ENCODE data around the gene PRSS21. TPM values are rescaled to one million over a fixed set of nuclear protein-coding genes. Genes with fewer than 3 reads are reported as not detected.
A peak's percentile ranks its signal among the peaks of the same experiment; 100 is the strongest.

Gene PRSS21
- polyA plus RNA-seq, 4 donors, result not detected

DNA sequence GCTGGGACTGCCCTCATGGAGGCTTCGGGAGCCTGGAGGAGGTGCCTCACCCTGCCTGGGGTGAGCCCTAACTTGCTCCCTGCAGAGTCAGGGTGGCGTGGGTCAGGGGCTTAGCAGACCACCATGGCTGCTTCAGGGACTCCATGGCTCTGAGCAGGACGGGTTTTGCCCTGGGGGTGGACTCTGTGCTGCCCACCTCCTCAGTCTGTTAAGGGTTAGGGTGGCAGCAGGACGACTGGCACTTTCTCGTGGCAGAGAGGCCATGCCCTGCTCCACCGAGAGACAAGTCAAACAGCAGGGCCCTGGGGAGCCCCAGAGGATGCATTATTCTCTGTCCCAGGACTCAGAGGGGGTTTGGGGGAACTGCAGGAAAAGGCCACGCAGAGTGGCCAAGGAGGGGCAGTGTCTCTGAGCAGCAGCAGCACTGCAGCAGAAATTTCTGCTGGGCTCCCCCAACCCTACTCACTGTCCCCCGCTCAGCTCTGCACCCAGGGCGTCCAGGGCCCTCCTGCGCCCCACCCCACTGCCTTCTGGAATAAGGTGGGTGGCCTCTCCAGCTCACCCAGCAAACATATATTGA lies 42.7 kb downstream of the PRSS21 start:
- DNase-seq (ENCODE audit: low read depth in 4 of 4, low spot score in 2 of 4), result no peak

- DNase-seq (ENCODE audit: low read depth in 4 of 4, low spot score in 2 of 4), result no peak
Measured at GRCh38 chr16:2860826-2861567, 44.0 kb downstream of the PRSS21 start.

DNA sequence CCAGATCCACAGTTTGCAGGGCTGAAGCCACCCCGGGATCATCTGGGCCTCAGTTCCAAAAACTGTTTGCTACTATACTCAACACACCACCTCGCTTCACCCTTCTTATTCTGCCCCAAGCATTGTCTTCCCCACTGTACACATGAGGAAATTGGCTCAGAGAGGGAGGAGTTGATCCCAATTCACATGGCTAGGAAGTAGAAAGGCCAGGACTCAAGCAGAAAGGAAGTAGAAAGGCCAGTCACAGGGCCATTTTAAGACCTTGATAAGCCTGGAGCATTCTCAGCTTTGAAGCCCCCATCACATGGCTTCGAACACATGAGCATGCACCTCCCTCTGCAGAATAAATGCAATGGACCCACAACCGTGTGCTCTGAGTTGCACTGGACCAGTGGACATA lies 48.6 kb downstream of the PRSS21 start:
- DNase-seq (ENCODE audit: low read depth in 4 of 4, low spot score in 2 of 4), result no peak

- no peak for DNase-seq (ENCODE audit: low read depth in 4 of 4, low spot score in 2 of 4)
Measured at GRCh38 chr16:2866431-2866830, 49.4 kb downstream of the PRSS21 start.

GRCh38 chr16:2867661-2867986 lies 50.6 kb downstream of the PRSS21 start:
- DNase-seq (ENCODE audit: low read depth in 4 of 4, low spot score in 2 of 4), result no peak

- DNase-seq (ENCODE audit: low read depth in 4 of 4, low spot score in 2 of 4), result peak; percentile 77 to 85 (median 82)
Measured at GRCh38 chr16:2867987-2868789, 51.2 kb downstream of the PRSS21 start.

Other genes with a start within 250 kb of the PRSS21 start
- gene KCTD5, start 134.7 kb upstream of the PRSS21 start, polyA plus RNA-seq (ENCODE audit: insufficient read length in 4 of 4), result 10 to 100 TPM; 22.0 to 26.5 (median 23.4) TPM
- 1 to 10 TPM in 3 of 4 donors, under 1 TPM in 1; 0.92 to 2.5 (median 2.2) TPM for gene PRSS27, start 97.0 kb upstream of the PRSS21 start, polyA plus RNA-seq (ENCODE audit: insufficient read length in 4 of 4)
- gene SRRM2, start 64.6 kb upstream of the PRSS21 start, polyA plus RNA-seq (ENCODE audit: insufficient read length in 4 of 4), result 100 to 1,000 TPM; 392 to 919 (median 636) TPM
- 100 to 1,000 TPM; 205 to 367 (median 263) TPM for gene ELOB, start 40.0 kb upstream of the PRSS21 start, polyA plus RNA-seq (ENCODE audit: insufficient read length in 4 of 4)
- gene PRSS33, start 29.7 kb upstream of the PRSS21 start, polyA plus RNA-seq (ENCODE audit: insufficient read length in 4 of 4), result under 1 TPM in 3 of 4 donors, not detected in 1; 0.13 to 0.97 (median 0.46) TPM
- gene PRSS41, start 18.8 kb upstream of the PRSS21 start, polyA plus RNA-seq (ENCODE audit: insufficient read length in 4 of 4), result not detected
- 1 to 10 TPM in 1 of 4 donors, under 1 TPM in 3; 0.19 to 1.2 (median 0.61) TPM for gene ZG16B, start 13.1 kb downstream of the PRSS21 start, polyA plus RNA-seq (ENCODE audit: insufficient read length in 4 of 4)
- gene PRSS22, start 40.9 kb downstream of the PRSS21 start, polyA plus RNA-seq (ENCODE audit: insufficient read length in 4 of 4), result 10 to 100 TPM in 1 of 4 donors, 1 to 10 TPM in 3; 6.3 to 16.6 (median 8.4) TPM
- 10 to 100 TPM; 21.9 to 38.4 (median 27.9) TPM for gene FLYWCH2, start 66.0 kb downstream of the PRSS21 start, polyA plus RNA-seq (ENCODE audit: insufficient read length in 4 of 4)
- 10 to 100 TPM; 19.3 to 40.9 (median 25.4) TPM for gene FLYWCH1, start 94.7 kb downstream of the PRSS21 start, polyA plus RNA-seq (ENCODE audit: insufficient read length in 4 of 4)
- gene KREMEN2, start 147.0 kb downstream of the PRSS21 start, polyA plus RNA-seq (ENCODE audit: insufficient read length in 4 of 4), result 1 to 10 TPM; 1.1 to 2.7 (median 2.3) TPM
- 10 to 100 TPM in 2 of 4 donors, 1 to 10 TPM in 2; 8.7 to 11.4 (median 9.9) TPM for gene PAQR4, start 152.1 kb downstream of the PRSS21 start, polyA plus RNA-seq (ENCODE audit: insufficient read length in 4 of 4)
- 10 to 100 TPM in 3 of 4 donors, 1 to 10 TPM in 1; 9.8 to 29.0 (median 20.1) TPM for gene PKMYT1, start 163.2 kb downstream of the PRSS21 start, polyA plus RNA-seq (ENCODE audit: insufficient read length in 4 of 4)
- 1 to 10 TPM; 2.2 to 4.8 (median 2.9) TPM for gene CLDN9, start 195.7 kb downstream of the PRSS21 start, polyA plus RNA-seq (ENCODE audit: insufficient read length in 4 of 4)
- 10 to 100 TPM; 32.8 to 39.4 (median 35.9) TPM for gene CLDN6, start 200.9 kb downstream of the PRSS21 start, polyA plus RNA-seq (ENCODE audit: insufficient read length in 4 of 4)
- 10 to 100 TPM; 10.1 to 23.1 (median 16.9) TPM for gene TNFRSF12A, start 203.1 kb downstream of the PRSS21 start, polyA plus RNA-seq (ENCODE audit: insufficient read length in 4 of 4)
- gene HCFC1R1, start 206.7 kb downstream of the PRSS21 start, polyA plus RNA-seq (ENCODE audit: insufficient read length in 4 of 4), result 10 to 100 TPM; 54.2 to 86.5 (median 68.9) TPM
- gene THOC6, start 206.8 kb downstream of the PRSS21 start, polyA plus RNA-seq (ENCODE audit: insufficient read length in 4 of 4), result 10 to 100 TPM; 28.5 to 36.4 (median 33.1) TPM
- 1 to 10 TPM; 1.5 to 6.9 (median 2.5) TPM for gene BICDL2, start 219.7 kb downstream of the PRSS21 start, polyA plus RNA-seq (ENCODE audit: insufficient read length in 4 of 4)
- gene MMP25, start 229.3 kb downstream of the PRSS21 start, polyA plus RNA-seq (ENCODE audit: insufficient read length in 4 of 4), result 1 to 10 TPM in 2 of 4 donors, under 1 TPM in 2; 0.51 to 3.2 (median 1.2) TPM
- gene IL32, start 248.4 kb downstream of the PRSS21 start, polyA plus RNA-seq (ENCODE audit: insufficient read length in 4 of 4), result 10 to 100 TPM; 28.2 to 40.2 (median 32.9) TPM